Activated CD4-positive, CD25-positive, alpha-beta regulatory T cell treated with anti-CD3 and anti-CD28 coated beads, Interleukin-2, amount 50 U/mL, for 72 hours (primary cell): ENCODE results near the gene SRPX.

Experiments used
- DNase-seq: peaks from one replicate; pipeline ENCODE4 v3.0.0; 2021

The SRPX gene

GRCh38 chrX:38206542-38206941, 14.1 kb downstream of the SRPX start:
- no peak for DNase-seq

GRCh38 chrX:38206036-38206435, 14.6 kb downstream of the SRPX start:
- no peak for DNase-seq

DNA sequence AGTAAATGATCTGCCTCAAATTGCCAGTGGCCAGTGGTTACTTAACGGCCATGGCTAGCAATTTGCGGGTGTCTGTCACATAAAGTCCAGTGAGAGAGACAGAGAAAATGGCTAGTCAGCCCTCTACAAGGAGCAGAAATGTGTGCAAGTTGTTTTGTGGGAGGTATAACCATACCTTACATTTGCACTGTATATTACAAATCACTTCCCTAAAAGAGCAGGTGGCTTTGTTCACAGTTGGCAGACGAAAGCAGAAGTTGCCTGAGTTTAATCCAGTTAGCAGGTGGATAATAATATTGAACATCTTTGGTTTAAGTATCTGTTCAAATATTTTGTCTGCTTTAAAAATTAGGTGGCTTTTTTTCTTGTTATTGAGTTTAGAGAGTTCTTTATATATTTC, 15.6 kb downstream of the SRPX start:
- DNase-seq = no peak

DNA sequence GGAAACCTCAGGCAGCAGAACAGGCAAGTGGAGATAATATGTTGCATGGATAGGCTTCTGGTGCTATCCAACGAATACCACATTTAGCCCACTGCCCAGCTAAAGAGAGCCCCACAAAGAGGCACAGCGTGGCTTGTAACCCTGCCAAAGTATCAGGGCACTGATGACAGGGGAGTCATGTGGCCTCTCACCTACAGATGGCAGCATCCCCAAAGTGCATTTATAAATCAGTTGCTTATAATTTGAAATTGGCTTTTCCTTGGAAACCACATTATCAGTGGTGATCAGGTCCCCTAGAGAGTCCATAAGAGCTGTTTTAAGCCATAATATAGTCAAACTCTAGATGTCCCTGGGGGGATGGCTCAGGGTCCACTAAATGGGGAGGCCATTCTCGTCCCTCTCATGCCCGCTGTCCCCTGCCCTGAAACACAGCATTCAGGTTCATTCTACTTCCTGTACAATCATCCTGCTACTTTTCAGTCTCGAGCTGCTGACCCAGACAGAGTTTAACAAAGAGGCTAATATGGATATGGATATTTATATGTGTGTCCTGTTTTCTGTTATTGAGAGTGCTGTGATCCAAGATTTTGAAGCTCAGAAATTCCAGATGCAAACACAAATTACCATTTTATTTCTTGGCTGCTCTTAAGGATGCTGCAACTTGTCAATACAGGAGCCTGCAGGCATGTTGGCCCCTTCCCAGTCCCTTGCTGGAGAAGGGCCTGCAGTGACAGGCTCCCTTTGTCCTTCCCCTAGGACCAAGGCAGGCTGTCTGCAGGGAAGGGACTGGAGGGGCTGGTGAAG, 28.5 kb downstream of the SRPX start:
- no peak for DNase-seq

DNA sequence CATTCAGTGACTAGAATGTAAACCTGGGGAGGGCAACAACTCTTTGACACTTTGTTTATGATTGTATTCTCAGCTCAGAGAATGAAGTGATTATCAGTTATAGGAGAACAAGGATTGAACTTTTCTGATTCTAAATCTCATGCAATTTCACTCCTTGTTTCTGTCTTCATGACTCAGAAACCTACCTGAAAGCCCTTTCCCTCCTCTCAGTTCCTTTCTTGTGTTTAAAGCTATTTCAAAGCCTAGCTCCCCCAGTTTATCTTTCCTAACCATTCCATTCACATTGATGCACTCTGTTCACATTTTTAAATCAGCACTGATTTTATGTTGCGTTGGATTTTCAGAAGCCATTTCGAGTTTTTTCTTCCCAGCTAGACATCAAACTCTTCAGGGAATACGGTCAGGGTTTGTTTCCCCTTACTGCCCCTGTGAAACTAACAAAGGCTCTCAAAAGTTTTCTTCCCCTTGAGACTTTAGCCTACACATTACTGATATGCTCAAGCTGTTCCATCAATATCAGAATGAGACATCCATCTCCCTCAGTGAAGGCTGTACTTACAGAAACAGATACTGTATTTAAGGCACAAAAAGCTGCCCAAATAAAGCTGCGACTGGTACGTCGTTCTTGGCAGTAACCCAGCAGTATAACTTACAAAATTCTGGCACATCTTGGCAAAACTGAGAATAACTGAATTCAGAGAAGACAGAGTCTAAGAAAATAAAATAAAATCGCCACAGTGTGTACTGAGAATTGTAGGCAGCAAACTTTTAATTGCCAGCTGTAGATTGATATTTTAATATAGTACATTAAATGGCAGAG, 31.0 kb downstream of the SRPX start:
- no peak for DNase-seq

DNA sequence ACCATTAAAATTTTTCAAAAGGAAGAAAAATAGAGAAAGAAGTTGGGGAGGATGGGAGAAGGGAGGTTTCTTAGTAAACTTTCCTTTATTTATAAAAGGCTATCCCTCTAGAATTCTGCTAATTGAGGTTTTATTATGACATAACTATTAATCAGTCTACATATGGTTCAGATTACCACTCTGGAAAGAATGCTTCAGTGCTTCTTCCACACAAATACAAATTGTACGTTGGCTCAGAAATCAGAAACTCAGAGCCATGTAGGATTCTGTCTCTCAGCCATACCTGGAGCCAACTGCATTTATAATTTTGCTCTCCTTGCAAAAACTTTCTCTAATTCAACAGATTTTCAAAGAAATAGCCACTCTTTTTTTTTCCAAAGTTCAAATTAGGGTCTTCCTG, 37.1 kb downstream of the SRPX start:
- no peak for DNase-seq

GRCh38 chrX:38181357-38181756, 39.3 kb downstream of the SRPX start:
- DNase-seq = no peak

- DNase-seq = no peak
These were observed 42.3 kb downstream of the SRPX start for GRCh38 chrX:38178396-38178795.

DNA sequence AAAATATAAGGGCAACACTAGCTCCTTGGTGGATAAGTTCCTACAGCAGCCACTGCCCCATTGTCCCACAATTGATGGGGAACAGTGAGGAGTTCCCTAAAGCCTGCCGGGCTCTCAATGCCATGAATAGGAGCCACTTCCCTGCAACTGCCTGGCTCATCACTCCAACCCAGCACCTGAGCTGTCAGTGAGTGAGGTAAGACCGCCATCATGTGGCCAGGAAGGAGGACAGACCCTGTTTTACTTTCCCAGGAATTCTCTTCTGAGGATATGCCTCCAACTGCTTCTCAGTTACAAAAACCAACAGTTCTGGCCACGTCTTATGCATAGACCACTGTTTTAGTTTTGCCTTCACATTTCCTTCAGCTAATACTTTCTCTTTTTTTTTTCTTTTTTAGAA, 45.5 kb downstream of the SRPX start:
- DNase-seq = no peak

- no peak for DNase-seq
These were observed 48.1 kb downstream of the SRPX start for GRCh38 chrX:38172596-38172995.

DNA sequence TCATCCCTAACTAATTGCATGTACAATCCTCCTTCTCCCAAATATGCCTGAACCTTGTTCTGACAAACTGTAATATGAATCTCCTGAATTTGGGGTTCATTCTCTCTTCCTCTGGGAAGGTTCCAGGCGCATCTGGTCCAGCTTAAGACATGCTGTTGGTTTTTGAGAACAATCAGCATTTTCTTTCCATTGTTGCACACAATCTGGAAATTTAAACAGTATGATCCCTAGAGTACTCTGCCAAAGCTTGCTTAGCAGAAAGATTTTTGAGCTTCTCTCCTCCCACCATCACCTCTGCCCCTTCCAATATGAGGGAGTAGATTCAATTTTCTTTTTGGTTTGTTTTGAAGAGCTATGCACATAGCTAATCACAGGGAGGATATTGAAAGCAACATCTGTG, 50.1 kb downstream of the SRPX start:
- no peak for DNase-seq

DNA sequence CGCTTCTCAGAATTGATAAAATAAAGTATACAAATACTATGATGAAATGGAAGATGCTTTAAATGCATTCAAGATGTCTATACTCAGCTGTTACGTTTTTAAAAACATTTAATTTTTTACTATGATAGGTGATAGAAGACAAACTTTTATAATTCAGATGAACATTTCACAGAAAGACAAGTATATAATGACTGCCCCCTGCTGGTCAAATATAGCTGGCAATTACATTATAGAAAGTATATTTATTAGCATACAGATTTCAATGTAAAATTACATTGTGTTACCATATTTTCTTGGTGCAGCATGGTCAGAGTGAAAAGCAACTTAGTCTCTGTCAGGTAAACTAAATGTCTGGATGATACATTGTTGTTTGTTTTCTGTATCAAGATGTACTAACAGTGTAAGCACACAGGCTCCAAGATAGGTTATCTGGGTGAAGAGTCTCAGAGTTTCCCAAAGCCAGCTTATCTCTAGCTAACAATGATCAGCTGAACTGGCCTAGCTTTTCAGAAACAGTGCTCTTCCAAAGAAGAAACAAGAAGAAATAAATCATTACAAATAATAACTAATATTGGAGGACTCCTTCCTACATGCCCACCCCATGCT, 54.1 kb downstream of the SRPX start:
- DNase-seq = no peak

- DNase-seq = no peak
These were observed 55.6 kb downstream of the SRPX start for GRCh38 chrX:38165023-38165422.

DNA sequence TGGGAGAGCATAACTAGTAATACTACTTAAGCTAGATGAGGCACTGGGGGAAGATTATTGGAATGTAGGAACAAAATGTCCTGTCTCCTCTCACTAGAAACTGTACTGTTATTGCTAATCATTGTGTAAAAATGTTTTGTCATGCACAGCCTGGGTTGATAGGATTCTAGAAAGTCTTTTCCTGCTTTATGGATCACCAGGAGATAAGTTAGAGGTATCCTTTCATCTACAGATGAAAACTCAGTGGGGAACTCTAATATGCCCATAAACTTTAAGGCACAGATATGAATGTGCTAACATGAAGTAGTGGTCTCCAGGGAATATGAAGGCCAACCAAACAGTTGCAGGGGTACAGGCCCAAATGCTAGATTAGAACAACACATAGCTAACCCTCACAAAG, 57.5 kb downstream of the SRPX start:
- DNase-seq = no peak

- no peak for DNase-seq
These were observed 63.8 kb downstream of the SRPX start for GRCh38 chrX:38156838-38157237.

GRCh38 chrX:38154818-38155217, 65.9 kb downstream of the SRPX start:
- DNase-seq = no peak

- no peak for DNase-seq
These were observed 66.3 kb downstream of the SRPX start for GRCh38 chrX:38154340-38154739.

GRCh38 chrX:38151441-38151840, 69.2 kb downstream of the SRPX start:
- no peak for DNase-seq

GRCh38 chrX:38150993-38151392, 69.7 kb downstream of the SRPX start:
- DNase-seq = no peak

GRCh38 chrX:38149016-38149415, 71.7 kb downstream of the SRPX start:
- DNase-seq = no peak

GRCh38 chrX:38142610-38143009, 78.1 kb downstream of the SRPX start:
- no peak for DNase-seq

- no peak for DNase-seq
These were observed 81.8 kb downstream of the SRPX start for GRCh38 chrX:38138900-38139299.

- DNase-seq = no peak
These were observed 82.3 kb downstream of the SRPX start for GRCh38 chrX:38138157-38138891.
